ENCODE data around the gene NKAIN2.
"Not testable (repeated sequence)": the region's sequence is repeated elsewhere in the genome, so short reads cannot be mapped to it uniquely, and the experiment has no call there.

The NKAIN2 gene

DNA sequence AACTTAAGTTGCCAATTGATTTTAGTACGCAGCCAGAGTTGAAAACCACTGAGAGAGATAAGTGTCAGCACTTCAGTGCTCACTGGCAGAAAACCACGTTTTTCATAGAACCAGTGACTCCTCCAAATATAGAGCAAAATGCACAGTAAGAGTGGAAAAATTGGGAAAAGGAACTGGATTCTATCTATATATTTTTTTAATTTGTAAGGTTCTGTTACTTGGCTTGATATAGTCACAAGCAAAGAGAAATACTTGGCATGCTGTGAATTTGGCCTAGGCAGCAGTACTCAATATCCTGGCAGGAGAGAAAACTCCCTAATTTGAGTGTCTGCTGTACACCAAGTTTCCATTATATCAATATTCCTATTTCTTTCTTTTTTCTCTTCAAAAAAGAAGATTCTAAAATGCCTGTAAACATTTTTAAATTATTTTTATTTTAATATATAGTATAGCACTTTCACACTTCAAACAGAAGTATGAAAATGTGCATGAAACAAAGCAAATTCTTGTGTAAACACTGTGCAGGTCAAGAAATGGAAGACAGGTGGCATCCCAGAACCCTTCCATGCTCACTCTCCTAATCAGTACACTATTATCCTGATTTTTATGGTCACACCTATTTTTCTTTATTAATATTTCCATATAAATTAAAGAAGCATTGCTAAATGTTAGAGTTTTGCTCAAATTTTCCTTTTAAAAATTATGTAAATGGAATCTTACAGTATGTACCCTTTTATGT is 596.8 kb downstream of the NKAIN2 start:
- H3K4me3 ChIP-seq (replicated peaks; ENCODE audit: low read depth, low read length) = no peak overlapping the region
- no peak for DNase-seq (ENCODE audit: extremely low read depth, low read depth)
- TF ChIP-seq CTCF (IDR thresholded peaks at IDR 0.05; ENCODE audit: low read depth, low read length, missing control alignments) = no peak

DNA sequence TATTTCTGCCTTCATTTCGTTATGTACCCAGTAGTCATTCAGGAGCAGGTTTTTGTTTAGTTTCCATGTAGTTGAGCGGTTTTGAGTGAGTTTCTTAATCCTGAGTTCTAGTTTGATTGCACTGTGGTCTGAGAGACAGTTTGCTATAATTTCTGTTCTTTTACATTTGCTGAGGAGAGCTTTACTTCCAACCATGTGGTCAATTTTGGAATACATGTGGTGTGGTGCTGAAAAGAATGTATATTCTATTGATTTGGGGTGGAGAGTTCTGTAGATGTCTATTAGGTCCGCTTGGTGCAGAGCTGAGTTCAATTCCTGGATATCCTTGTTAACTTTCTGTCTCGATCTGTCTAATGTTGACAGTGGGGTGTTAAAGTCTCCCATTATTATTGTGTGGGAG is 606.8 kb downstream of the NKAIN2 start:
- H3K4me3 ChIP-seq (replicated peaks; ENCODE audit: low read depth, low read length); DNase-seq (ENCODE audit: extremely low read depth, low read depth): not testable (repeated sequence)

DNA sequence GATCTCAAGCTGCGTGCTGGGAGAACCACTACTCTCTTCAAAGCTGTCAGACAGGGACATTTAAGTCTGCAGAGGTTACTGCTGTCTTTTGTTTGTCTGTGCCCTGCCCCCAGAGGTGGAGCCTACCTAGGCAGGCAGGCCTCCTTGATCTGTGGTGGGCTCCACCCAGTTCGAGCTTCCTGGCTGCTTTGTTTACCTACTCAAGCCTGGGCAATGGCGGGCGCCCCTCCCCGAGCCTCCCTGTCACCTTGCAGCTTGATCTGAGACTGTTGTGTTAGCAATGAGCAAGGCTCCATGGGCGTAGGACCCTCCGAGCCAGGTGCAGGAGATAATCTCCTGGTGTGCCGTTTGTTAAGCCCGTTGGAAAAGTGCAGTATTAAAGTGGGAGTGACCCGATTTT is 609.0 kb downstream of the NKAIN2 start:
- H3K4me3 ChIP-seq (replicated peaks; ENCODE audit: low read depth, low read length); DNase-seq (ENCODE audit: extremely low read depth, low read depth): not testable (repeated sequence)

- H3K4me3 ChIP-seq (replicated peaks; ENCODE audit: low read depth, low read length) = no peak overlapping the region
- DNase-seq (ENCODE audit: extremely low read depth, low read depth) = no peak
Observed at GRCh38 chr6:124420116-124420840, 616.6 kb downstream of the NKAIN2 start.

GRCh38 chr6:124423621-124424020 is 620.0 kb downstream of the NKAIN2 start:
- DNase-seq (ENCODE audit: extremely low read depth, low read depth) = no peak
- H3K4me3 ChIP-seq (replicated peaks; ENCODE audit: low read depth, low read length) = no peak overlapping the region
- TF ChIP-seq CTCF (IDR thresholded peaks at IDR 0.05; ENCODE audit: low read depth, low read length, missing control alignments) = no peak

More at GRCh38 chr6:124420116-124420840, 616.6 kb downstream of the NKAIN2 start:
- no peak for TF ChIP-seq CTCF (IDR thresholded peaks at IDR 0.05; ENCODE audit: low read depth, low read length, missing control alignments)

GRCh38 chr6:124430740-124431318 is 627.2 kb downstream of the NKAIN2 start:
- DNase-seq (ENCODE audit: extremely low read depth, low read depth) = no peak
- no peak for TF ChIP-seq CTCF (IDR thresholded peaks at IDR 0.05; ENCODE audit: low read depth, low read length, missing control alignments)
- no peak overlapping the region for H3K4me3 ChIP-seq (replicated peaks; ENCODE audit: low read depth, low read length)

- no peak for TF ChIP-seq CTCF (IDR thresholded peaks at IDR 0.05; ENCODE audit: low read depth, low read length, missing control alignments)
- H3K4me3 ChIP-seq (replicated peaks; ENCODE audit: low read depth, low read length) = no peak overlapping the region
- DNase-seq (ENCODE audit: extremely low read depth, low read depth) = no peak
Observed at GRCh38 chr6:124432620-124433019, 629.0 kb downstream of the NKAIN2 start.

Measured in HFF-Myc (cell line).